ENCODE data around the gene ZDHHC6.

DNA sequence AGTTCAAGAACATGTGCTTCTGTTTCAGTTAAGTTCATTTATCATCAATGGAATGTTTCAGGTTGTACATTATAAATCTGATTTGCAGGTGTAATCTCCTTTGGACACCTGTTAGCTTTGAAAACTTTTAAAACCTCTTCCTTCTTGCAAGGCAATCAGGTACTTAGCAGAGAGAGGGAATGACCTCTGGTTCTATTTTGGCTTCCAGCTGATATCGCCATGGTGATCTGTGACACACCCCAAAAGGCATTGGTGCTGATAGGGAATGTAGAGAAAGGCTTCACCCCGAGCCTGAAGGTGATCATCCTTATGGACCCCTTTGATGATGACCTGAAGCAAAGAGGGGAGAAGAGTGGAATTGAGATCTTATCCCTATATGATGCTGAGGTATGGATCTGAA lies 37.4 kb downstream of the ZDHHC6 start:
- TF ChIP-seq CTCF (IDR thresholded peaks at IDR 0.05) (no peak), POLR2A (IDR thresholded peaks at IDR 0.05) (no peak), EP300 (IDR thresholded peaks at IDR 0.05) (no peak)

Data from tibial nerve (tissue), 4 donors.